GM21576 (cell line): ENCODE measurements around the gene BRINP3.
"Not testable (repeated sequence)": the region's sequence is repeated elsewhere in the genome, so short reads cannot be mapped to it uniquely, and the experiment has no call there.

ENCODE experiments used
- ATAC-seq: cut with Tn5 transposase; IDR thresholded peaks from one replicate; pipeline ENCODE4 v1.9.1; 2021; ENCODE audit warnings: mild to moderate bottlenecking, moderate library complexity; ENCODE audit not compliant: unreplicated experiment

BRINP3 gene

DNA sequence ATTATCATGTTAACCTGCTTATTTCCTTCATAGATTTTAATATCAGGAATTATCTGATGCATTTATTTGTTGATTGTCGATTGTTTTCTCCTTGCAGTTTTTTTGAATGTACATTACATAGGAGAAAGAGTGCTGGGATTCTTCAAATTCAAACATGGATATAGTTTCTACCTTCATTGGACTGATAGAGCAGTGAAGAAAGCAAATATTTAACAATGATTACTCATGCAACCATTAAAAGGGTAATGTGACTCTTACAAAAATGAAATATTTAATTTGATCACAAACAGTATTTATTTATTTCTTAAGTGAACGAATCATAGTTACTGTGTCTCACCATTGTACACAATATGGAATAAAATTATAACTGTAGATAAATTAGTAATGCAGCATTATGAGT is 350.9 kb downstream of the BRINP3 start:
- ATAC-seq: no peak

DNA sequence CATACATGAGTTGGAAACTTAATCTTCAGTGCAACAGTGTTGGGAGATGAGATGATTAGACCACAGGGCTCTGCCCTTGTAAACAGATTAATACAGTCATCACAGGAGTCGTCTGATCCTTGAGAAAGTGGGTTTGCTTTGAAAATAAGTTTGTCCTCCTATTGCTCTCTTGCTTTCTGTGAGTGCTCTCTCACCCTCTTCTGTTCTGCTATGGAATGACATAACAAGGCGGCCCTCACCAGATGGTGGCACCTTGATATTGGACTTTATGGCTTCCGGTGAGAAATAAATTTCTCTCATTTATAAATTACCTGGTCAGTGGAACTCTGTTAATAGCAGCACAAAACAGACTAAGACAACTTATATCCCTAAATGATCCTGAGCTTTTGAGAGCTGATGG is 353.6 kb downstream of the BRINP3 start:
- ATAC-seq: no peak

DNA sequence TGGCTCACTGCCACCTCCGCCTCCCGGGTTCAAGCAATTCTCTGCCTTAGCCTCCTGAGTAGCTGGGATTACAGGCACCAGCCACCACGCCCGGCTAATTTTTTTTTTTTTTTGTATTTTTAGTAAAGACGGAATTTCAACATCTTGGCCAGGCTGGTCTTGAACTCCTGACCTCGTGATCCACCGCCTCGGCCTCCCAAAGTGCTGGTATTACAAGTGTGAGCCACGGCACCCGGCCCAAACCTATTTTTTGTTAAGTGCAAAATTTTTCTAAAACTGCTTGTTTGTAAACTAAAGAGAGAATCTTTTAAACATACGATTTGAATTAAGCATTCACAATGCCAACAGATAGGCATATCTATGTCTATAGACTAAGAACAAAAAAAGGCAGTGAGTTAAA is 357.1 kb downstream of the BRINP3 start:
- not testable (repeated sequence) for ATAC-seq

DNA sequence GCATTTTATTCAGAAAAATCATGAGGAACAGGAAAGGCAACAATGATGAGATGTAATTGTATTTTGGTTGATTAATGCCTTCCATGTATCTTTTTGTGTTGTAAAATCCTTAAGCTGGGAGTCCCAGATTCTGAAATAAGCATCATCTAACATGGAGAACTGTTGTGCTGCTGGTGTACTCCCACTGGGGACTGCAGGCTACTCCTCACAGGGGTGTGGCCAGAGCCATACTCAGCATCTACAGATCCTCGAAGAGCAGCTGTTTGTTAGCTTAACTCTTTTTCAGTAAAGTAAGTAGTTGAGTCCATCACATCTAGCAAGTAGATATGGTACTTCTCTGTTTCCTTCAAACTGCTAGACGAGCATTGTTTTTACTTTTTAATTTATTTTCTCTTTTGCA is 358.0 kb downstream of the BRINP3 start:
- no peak for ATAC-seq

DNA sequence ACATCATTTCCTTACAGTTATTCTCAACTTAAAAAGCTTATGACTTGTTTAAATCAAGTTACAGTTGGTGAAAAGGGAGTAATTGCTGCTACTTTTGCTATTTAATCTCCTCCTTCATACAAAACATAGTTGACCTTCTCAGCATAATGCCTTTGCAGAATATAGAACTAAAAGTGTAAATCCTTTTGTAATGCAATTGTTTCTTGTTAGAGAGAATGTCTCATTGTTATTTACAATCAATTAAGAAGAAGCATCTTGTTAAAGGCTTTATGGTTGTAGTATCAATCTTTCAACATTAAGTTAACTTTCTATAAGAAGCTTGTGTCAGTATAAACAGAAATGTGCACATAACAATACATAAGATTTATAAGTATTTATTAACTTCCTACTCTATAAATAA is 360.7 kb downstream of the BRINP3 start:
- no peak for ATAC-seq

DNA sequence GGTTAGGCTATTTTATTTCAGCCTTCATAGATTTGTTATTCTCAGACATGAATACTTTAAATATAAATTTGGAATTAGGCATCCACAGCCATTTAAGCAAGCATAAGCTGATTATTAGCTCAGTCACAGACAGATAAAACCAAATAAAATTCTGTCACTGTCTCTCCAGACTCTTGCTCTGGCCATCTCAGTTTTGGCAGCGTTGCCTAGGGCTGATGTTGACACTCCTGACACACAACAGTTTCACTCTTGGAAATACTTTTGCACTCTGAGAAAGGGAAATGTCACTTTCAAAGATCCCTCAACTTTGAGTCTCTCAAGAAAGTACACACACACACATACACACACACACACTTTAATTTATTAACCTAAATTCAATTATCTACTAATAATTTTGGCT is 372.7 kb downstream of the BRINP3 start:
- no peak for ATAC-seq

DNA sequence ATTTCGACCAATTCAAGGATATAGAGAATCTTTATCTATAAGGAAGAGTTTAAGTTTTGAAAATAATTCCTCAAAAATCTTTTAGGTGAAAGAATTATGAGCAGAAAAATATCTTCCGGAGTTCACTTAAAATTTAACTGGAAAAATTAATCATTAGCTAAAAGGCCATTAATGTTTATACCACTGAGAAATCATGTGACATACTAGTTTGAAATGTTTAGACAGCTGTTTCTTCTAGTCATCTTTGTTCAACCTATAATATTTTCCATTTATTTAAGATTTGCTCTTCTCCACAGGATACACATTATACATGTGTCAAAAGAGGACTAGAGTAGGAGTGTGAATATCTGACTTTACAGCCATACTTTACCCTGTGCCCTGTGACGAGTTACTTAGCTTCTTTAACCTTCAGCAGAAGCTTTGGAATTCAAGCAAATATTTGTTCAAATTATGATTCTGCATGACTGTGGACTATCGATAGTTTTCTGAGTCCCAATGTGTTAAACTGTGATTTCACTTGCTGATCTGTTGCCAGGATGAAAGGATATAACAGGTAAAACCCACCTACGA is 374.8 kb downstream of the BRINP3 start:
- ATAC-seq: no peak

DNA sequence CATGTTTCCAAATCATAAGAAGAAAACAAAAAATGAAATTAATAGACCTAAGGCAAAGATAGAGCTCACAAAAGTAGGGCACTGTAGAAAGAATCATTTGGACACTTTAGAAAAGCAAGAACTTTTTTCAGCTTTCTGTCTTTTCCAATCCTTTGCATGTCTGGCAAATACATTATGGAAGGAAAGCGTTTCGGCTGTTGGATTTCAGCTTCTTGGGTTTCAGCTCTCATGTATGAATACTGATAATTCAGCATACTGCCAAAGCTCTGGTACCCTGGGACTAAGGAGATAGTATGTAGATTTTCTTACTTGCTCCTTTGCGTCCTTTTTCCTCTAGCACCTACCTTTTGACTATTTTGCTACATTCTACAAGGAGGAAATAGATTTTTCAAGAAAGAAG is 375.9 kb downstream of the BRINP3 start:
- no peak for ATAC-seq

DNA sequence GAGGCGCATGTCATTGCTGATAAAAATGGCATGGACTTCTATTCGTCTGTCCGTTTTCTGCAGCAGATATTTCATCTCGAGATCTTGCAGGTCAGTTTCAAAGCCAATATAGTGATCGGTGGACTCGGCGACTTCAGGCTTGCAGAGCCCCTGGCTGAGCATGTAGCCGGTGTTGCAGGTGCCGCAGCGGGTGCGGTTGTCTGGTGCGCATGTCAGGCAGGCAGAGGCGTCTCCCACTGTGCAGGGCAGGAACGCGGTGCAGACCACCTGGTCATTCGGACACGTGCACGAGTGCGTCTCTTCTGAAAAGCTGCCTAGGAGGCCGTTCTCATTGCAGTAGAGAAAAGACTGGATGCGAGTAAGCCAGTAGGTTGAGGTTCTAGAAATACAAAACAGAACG is 378.9 kb downstream of the BRINP3 start:
- no peak for ATAC-seq

DNA sequence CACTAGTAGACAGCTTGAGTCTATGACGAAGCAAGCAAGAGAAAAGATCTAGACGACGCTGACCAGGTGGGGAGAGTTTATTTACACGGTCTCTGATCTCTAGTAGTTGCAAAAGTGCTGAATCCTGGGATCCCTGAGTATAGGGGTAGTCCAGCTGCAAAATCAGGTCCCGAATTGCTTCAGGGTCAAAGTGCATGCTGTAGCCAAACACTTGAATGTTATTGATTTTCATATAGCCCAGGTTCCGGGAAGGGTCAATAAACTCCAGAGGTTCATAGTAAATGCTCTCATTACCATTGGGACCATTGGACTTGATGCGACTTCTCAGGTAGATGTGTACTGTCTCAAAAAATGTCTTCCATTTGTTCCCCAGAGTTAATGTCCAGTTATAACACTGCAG is 379.6 kb downstream of the BRINP3 start:
- ATAC-seq: no peak

DNA sequence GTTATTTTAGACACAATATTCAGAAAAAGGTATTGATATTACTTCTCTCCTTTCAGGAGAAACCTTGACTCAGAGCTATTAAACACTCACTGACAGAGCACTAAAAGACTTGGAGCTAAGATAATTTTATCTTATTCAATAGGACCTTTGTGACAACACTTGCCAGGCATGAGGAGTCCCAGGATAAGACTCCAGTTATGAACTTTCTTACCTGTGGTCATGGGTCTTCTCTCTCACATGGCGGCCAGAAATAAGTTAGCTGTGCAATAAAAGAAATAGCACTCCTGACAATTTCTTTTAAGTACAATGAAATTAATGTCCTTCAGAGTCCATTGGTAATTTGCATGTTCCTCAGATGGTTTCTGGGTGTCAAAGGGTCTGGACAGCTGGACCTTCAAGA is 382.1 kb downstream of the BRINP3 start:
- ATAC-seq: no peak

DNA sequence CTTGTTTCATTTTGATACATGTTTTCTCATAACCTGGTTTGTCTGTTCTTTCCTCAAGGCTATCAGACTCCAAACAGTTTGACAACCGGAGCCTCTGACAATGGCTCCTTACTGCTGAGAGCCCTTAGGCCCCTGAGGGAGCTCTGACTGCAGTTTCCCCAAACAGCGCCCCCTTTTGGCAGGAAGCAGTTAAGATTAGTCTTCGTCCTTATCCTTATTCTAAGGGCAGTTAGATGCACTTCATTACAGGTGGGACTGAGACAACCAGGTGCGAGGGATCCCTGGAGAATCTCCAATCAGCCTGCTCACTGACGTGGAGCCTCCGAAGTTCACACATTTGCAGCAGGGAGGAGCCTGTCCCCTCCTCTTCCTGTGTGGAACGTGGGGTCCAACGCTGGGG is 393.1 kb downstream of the BRINP3 start:
- no peak for ATAC-seq

DNA sequence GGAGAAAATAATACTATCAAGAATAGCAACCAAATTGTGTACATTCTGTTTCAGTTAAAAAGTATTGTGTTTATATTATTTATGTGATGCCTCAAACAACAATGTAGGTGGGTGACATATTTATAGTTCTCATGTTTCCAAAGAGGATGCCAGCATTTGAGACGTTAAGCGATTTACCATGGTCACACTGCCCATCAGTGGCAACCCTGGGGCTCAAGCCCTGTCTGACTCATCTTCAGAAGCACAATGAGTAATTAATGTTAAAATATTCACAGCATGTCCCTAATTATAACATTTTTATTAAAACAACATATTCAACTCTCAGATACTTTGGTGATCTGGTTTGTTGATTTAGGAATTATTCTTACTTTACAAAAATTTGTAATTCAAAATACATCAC is 409.4 kb downstream of the BRINP3 start:
- no peak for ATAC-seq

DNA sequence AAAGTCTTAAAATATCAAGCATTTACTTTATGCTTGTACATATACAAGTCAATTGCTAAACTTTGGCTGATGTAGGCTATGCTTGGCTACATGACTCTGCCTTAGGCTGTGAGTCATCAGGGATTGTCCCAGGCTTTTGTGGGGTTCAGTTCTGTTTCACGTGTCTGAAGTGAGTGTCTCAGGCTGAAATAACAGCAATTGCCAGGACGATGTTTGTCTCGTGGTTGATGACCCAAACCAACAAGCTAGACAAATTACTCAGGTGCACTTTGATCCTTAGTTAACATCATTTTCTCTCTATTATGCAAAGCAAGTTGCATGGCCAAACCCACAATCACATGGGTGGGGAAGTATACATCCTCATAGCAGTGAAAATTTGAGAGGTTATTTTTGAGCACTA is 410.1 kb downstream of the BRINP3 start:
- ATAC-seq: no peak

DNA sequence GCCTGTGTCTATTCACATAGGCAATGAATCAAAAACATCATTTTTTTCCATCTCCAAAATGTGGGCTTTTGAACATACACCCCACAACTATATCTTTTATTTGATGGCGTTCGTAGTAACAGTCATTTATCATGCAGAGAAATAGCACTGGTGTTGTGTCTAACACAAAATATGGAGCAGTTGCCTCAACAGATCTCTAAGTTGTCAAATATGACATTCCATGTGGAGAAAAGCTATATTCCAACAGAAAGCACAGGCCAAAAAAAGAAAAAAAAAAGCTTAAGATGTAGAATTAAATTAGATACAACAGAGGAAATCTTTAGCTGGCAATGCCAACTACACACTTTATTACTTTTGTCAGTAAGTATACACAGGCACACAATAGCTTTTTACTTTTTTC is 411.7 kb downstream of the BRINP3 start:
- no peak for ATAC-seq

DNA sequence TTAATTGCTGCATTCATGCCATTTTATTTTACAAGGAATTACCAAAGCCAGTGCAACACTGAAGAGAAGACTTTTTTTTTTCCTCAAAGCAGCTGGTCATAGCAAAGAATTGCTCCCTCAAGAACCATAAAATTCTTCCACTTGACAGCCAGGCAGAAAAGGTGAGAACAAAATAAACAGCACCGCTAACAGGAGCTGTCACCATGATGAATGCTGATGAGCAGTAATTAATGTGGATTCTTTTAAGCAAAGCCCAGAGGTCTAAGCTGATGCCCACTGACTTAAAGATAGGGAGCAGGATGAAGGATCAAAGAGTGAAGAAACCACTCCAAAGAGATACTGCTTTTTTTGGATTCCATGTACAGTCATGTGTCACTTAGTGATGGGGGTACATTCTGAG is 428.4 kb downstream of the BRINP3 start:
- ATAC-seq: no peak
